GM21528 (cell line): ENCODE data around the gene TRPC1.
A peak's percentile ranks its signal among the peaks of the same experiment; 100 is the strongest.
"Not testable (repeated sequence)": the region's sequence is repeated elsewhere in the genome, so short reads cannot be mapped to it uniquely, and the experiment has no call there.

Experiments used
- ATAC-seq: cut with Tn5 transposase; IDR thresholded peaks from one replicate; pipeline ENCODE4 v1.9.1; 2021; ENCODE audit warnings: mild to moderate bottlenecking, moderate library complexity; ENCODE audit not compliant: unreplicated experiment, low FRiP score

TRPC1 gene

GRCh38 chr3:142723968-142724681, at the start of gene TRPC1:
TSS of gene TRPC1 (plus strand) at chr3:142724034. CDS start at chr3:142724560, 526 bp downstream.
- ATAC-seq, result peak; percentile 98

DNA sequence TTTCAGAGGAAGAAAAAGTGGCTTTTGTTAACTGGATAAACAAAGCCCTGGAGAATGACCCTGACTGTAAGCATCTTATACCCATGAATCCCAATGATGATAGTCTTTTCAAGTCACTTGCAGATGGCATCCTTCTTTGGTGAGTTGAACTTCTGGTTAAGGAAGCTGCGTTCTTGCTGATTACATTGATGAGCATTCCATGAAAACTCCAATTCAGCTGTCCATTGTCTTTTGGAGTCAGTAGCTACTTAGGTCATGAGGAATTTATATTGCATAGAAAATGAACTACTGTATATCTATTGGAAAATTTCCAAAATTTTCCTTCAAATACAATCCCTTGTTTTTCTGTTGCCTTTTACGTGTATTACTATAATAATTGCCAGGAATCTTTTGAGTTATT, 47.7 kb upstream of the TRPC1 start:
- ATAC-seq, result no peak

- ATAC-seq, result no peak
Measured at GRCh38 chr3:142680710-142681109, 43.1 kb upstream of the TRPC1 start.

DNA sequence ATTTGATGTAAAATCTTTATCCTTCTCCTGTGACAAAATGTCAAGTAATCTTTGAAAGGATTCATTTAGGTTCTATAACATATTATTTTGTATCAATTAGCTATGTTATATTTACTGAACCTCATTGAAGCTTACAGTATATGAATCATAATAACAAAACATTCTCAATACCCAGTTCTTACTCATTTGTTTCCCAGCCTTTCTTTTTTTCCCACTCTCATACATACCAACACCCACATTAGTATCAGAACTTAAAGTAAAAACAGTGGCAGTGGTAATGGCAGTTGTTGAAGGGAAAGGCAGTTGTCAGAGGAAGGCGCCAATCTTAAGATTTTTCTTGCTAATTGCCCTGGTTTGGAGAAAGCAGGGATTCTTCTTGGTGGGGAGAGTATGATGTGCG, 33.2 kb upstream of the TRPC1 start:
- no peak for ATAC-seq

DNA sequence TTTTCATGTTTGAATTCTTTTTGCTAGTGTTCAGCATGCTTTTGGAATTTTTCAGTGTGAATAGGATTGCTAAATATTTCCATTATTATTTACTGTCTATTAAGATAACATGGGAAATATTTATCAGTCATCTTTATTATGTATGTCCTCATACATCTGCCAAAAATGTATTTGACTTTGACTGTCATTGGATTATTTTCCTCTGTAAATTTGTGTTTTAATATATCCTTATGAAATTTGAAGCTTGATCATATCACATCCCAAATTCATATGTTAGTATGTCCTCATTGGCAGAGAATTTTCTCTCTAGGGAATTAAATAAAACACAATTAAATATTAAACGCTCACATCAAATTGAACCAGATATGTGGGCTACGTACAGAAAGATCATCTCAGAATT, 32.3 kb upstream of the TRPC1 start:
- ATAC-seq, result no peak

- no peak for ATAC-seq
Measured at GRCh38 chr3:142693136-142693853, 30.5 kb upstream of the TRPC1 start.

DNA sequence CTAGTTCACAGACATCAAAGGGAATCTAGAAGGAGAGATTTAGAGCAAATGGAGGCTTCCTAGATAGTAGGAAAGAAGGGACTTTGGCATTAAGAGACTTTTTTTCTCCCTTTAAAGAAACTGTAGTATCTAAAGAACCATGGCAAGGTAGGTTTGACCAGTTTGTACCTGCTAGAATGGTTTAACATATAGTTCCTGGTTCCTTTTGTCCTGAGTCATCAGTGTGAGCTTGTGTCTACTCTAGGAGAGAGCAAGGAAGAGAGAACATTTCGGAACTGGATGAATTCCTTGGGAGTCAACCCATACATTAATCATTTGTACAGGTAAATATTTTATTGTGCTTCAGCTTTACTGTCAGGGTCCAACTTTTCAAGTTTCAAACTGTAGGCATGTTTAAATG, 29.6 kb upstream of the TRPC1 start:
- no peak for ATAC-seq

GRCh38 chr3:142705198-142705597, 18.6 kb upstream of the TRPC1 start:
- ATAC-seq, result no peak

GRCh38 chr3:142706321-142707127, 17.3 kb upstream of the TRPC1 start:
- ATAC-seq, result no peak

DNA sequence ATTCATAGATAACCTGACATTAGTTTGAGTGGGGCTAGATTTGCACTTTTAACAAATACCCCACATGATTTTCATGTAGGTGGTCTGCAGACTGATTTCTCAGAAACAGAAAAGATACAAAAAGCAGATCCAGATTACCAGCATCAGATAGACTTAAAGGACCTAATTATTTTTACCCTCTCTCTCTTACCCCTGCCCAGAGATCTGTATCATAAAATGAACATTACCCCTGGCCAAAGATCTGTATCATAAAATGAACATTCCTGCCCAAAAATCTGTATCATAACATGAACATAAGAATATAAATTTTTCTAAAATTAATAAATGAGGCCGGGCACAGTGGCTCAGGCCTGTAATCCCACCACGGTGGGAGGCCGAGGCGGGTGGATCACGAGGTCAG, 14.6 kb upstream of the TRPC1 start:
- ATAC-seq, result no peak

- not testable (repeated sequence) for ATAC-seq
Measured at GRCh38 chr3:142714882-142715281, 9.0 kb upstream of the TRPC1 start.

GRCh38 chr3:142716102-142716501, 7.7 kb upstream of the TRPC1 start:
- no peak for ATAC-seq

DNA sequence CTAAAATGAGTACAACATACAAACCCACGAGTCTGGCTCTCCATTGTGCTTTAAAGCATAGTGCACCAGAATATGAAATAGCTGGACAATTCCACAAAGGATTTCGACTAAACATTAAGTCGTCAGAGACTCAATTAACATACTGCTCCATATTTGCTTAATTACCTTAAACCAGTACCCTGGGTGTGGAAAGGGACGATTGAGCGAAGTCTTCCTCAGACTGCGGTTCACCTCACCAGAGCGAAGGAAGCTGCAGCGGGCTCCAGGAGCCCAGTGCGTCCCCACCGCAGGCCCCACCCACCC, 218 bp upstream of the TRPC1 start:
- no peak for ATAC-seq

DNA sequence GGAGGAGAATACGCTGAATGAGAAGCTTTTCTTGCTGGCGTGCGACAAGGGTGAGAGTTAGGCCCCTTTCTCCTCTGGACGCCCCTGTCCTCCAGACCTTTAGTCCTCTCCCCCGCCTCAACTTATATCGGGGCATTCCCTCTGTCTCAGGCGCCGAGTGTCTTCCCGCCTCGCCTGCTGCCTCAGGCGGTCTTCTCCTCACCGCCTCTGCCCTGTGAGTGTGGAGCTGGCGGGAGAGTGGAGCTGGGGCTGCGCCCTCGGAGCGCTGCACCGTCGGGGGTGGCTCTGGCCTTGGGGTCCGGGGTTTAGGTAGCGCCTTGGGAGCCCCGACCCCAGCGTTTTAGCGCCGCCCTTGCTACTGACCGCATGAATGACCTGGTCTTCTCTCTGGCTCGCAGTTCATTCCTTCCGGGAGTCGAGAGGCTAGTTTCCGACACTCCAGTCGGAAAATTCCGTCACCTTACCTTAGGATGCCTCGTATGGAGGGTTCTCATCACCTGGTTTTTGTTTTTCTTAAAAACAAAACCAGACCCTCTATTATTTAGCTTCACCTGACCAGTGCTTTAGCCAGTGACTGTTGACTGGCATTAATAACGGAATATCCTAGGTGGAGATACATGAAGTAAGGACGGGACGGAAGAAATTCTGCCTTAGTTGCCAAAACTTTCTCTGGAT, 985 bp downstream of the TRPC1 start:
- no peak for ATAC-seq

DNA sequence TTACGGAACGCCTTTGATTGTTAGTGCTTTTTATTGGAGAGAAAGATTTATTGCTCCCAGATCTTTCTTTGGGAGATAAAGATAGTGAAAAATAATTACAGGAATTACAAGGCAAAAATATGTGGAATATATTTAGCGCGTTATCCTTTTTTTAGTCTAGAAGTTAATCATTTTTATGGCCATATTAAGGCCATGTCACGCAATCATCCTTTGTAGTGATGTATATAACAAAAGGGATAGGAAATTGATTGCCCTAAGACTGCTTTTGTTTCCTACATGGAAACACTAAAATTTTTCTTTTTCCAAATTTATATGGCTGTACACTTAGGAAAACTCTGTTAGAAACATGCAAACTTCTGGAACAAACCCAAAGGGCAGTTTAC, 1.5 kb downstream of the TRPC1 start:
- no peak for ATAC-seq

GRCh38 chr3:142726017-142726416, 2.2 kb downstream of the TRPC1 start:
- ATAC-seq, result no peak

DNA sequence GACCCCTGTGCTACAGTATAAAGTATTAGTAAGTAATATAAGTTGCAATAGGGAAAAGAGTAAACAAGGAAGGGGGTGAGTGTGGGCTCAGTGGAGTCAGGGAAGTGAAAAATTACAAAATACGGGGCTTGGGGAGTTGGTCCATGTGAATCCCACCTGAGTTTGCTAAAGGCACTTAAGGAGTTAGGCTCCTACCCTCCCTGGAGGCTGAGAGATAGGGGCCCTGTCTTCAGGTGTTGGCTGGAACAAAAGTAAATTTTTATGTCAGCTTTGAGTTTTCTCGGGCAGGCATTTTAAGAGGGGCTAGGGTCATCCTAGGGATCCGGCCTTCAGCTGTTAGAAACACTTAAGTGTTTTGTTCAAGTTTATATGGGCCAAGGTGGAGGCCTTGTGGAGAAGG, 8.2 kb downstream of the TRPC1 start:
- no peak for ATAC-seq

- no peak for ATAC-seq
Measured at GRCh38 chr3:142734834-142735233, 11.0 kb downstream of the TRPC1 start.

DNA sequence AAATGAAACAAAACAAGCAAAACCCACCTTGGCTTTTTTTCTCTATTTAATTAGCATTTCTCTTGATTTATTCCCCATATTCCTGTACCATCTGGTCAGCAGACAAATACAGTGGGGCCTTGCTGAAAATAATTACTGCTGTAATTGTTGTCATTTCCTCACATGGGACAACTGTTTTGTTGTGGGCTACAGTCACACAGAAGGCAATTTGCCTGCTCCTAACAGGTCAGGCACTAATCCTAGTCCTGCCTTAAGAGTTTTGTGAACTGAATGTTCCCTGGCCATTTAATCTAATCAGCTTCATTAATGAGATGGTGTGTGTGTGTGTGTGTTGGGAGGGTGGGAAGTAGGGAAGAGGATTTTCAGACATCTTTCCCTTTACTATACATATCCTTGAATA, 11.6 kb downstream of the TRPC1 start:
- ATAC-seq, result no peak

DNA sequence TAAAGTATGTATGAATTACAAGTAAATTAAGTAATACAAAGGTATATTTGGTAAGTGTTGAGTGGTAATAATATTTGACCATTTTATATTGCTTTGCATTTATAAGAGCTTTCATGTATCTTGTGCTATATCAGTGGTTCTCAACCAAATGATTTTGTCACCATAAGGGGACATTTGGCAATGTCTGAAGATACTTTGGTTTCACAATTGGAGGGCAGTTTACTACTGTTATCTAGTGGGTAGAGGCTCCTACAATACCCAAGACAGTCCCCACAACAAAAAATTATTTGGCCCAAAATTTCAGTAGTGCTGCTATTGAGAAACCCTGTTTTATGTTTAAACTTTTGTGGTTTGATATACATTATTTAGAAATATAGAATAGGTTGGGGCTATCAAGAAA, 14.6 kb downstream of the TRPC1 start:
- ATAC-seq, result no peak

GRCh38 chr3:142746646-142747045, 22.8 kb downstream of the TRPC1 start:
- no peak for ATAC-seq
